GM23338 (cell line): ENCODE measurements around the gene ARFGAP2. TPM values are rescaled to one million over a fixed set of nuclear protein-coding genes. Genes with fewer than 3 reads are reported as not detected.
A peak's percentile ranks its signal among the peaks of the same experiment; 100 is the strongest.

ENCODE experiments used
- ATAC-seq: fragments of 200-7000 bp; cut with Tn5 transposase; 3 replicates; pipeline ENCODE4 v1.9.1; 2020
- DNase-seq: peaks from one replicate; pipeline ENCODE4 v3.0.0-alpha.2; 2015; ENCODE audit warnings: low spot score
- H2AFZ ChIP-seq: fragments of 200-600 bp; sonication (generic); 2 replicates; pipeline ENCODE4 v1.8.0; 2016; ENCODE audit warnings: antibody characterized with exemption, mild to moderate bottlenecking, moderate library complexity
- H3F3A ChIP-seq: fragments of 200-600 bp; sonication (generic); replicated peaks from 2 replicates; pipeline ENCODE4 v1.8.0; 2017; ENCODE audit warnings: antibody characterized with exemption, mixed run types, low read depth
- H3K27ac ChIP-seq: fragments of 200-600 bp; sonication (generic); 2 replicates; pipeline ENCODE4 v1.6.1; 2016; ENCODE audit warnings: low read depth
- H3K27me3 ChIP-seq: fragments of 200-600 bp; sonication (generic); 2 replicates; pipeline ENCODE4 v1.8.0; 2016; ENCODE audit warnings: mild to moderate bottlenecking, mixed run types, moderate library complexity; ENCODE audit not compliant: insufficient read depth
- H3K36me3 ChIP-seq: fragments of 200-600 bp; sonication (generic); 2 replicates; pipeline ENCODE4 v1.8.0; 2016; ENCODE audit warnings: mild to moderate bottlenecking; ENCODE audit not compliant: insufficient read depth
- H3K4me1 ChIP-seq: fragments of 200-600 bp; sonication (generic); 2 replicates; pipeline ENCODE4 v1.8.0; 2016; ENCODE audit warnings: mild to moderate bottlenecking, moderate library complexity; ENCODE audit not compliant: insufficient read depth
- H3K4me2 ChIP-seq: fragments of 200-600 bp; sonication (generic); 2 replicates; pipeline ENCODE4 v1.7.1; 2017; ENCODE audit warnings: mixed run types
- H3K4me3 ChIP-seq: fragments of 200-600 bp; sonication (generic); 2 replicates; pipeline ENCODE4 v1.6.1; 2016; ENCODE audit warnings: mixed run types
- H3K79me2 ChIP-seq: fragments of 200-600 bp; sonication (generic); replicated peaks from 2 replicates; pipeline ENCODE4 v1.8.0; 2017; ENCODE audit warnings: mild to moderate bottlenecking; ENCODE audit not compliant: insufficient read depth
- H3K9me2 ChIP-seq: fragments of 200-600 bp; sonication (generic); 2 replicates; pipeline ENCODE4 v1.8.0; 2017; ENCODE audit not compliant: insufficient read depth
- H4K20me1 ChIP-seq: fragments of 200-600 bp; sonication (generic); replicated peaks from 2 replicates; pipeline ENCODE4 v1.8.0; 2017; ENCODE audit warnings: mild to moderate bottlenecking; ENCODE audit not compliant: insufficient read depth
- H3K27ac Mint-ChIP-seq: 2 replicates; pipeline ENCODE4 v1.8.0; 2020; ENCODE audit warnings: inconsistent platforms, mild to moderate bottlenecking, moderate library complexity, mixed read lengths
- H3K27me3 Mint-ChIP-seq: 3 replicates; pipeline ENCODE4 v1.8.0; 2022; ENCODE audit warnings: low read depth, mild to moderate bottlenecking, moderate library complexity, mixed read lengths, inconsistent platforms; ENCODE audit not compliant: insufficient read depth, poor library complexity
- H3K36me3 Mint-ChIP-seq: 3 replicates; pipeline ENCODE4 v1.8.0; 2021; ENCODE audit warnings: low read depth, mild to moderate bottlenecking, inconsistent platforms, moderate library complexity, mixed read lengths
- H3K4me1 Mint-ChIP-seq: 3 replicates; pipeline ENCODE4 v1.8.0; 2020; ENCODE audit warnings: mild to moderate bottlenecking, inconsistent platforms, mixed read lengths
- H3K4me3 Mint-ChIP-seq: 3 replicates; pipeline ENCODE4 v1.8.0; 2021; ENCODE audit warnings: moderate library complexity, mild to moderate bottlenecking, inconsistent platforms, mixed read lengths
- H3K9me3 Mint-ChIP-seq: 3 replicates; pipeline ENCODE4 v1.8.0; 2020; ENCODE audit warnings: moderate library complexity, mild to moderate bottlenecking, inconsistent platforms, mixed read lengths
- CREB1 ChIP-seq: fragments of 250-450 bp; sonication (Bioruptor Pico); IDR thresholded peaks from 2 replicates; pipeline ENCODE4 v1.5.0; 2020; ENCODE audit warnings: low read depth, mild to moderate bottlenecking, moderate library complexity
- ETS1 ChIP-seq: IDR thresholded peaks from 2 replicates; pipeline ENCODE4 v1.6.1; 2016; ENCODE audit warnings: antibody characterized with exemption
- POLR2AphosphoS5 ChIP-seq: IDR thresholded peaks from 2 replicates; pipeline ENCODE4 v1.6.1; 2016; ENCODE audit warnings: antibody characterized with exemption, low read depth
- ZNF462 ChIP-seq: fragments of 250-450 bp; sonication (Bioruptor Pico); IDR thresholded peaks from 2 replicates; pipeline ENCODE4 v1.5.0; 2020; ENCODE audit warnings: mild to moderate bottlenecking, moderate library complexity
- long read RNA-seq: library from polyadenylated mRNA; unstranded; transcript quantifications from one replicate; pipeline ENCODE4 v2.0.0, GENCODE V29; 2020; ENCODE audit not compliant: unreplicated experiment
- polyA plus RNA-seq: library from polyadenylated mRNA; unstranded; fragments of >200 nt; fragmentation: Nextera tagmentation; extraction: Ambion mirVana; gene quantifications from 2 replicates; pipeline ENCODE4 v1.2.1, GENCODE V29; 2016
- total RNA-seq: library from RNA; depleted of rRNA; stranded (reverse); fragments of >200 nt; shearing (Covaris generic); gene quantifications from 2 replicates; pipeline ENCODE4 v1.2.3, GENCODE V29; 2014; rRNA removed

Gene ARFGAP2
- 111 and 122 TPM in 2 replicates for total RNA-seq
- 24.2 and 25.6 TPM in 2 replicates for polyA plus RNA-seq
- long read RNA-seq, transcript ARFGAP2-205 (16 exons, 2,976 nt), result major isoform, 28 of 46 reads
- long read RNA-seq, partial matches to known transcripts, result 3 of 46 reads
- long read RNA-seq, other reads (novel, unspliced or antisense), result 13 of 46 reads

GRCh38 chr11:47176328-47177228 lies at the start of gene ARFGAP2:
Gene ARFGAP2 (minus strand): TSS chr11:47176879. CDS start chr11:47176853, 26 bp downstream.
- peaks cover 18% of the 10 kb centered on the region for H3F3A ChIP-seq
- TF ChIP-seq ZNF462 (CRISPR knock-in tag) (no peak), POLR2AphosphoS5 (peak; percentile 72), CREB1 (CRISPR knock-in tag) (peak; percentile 72), ETS1 (peak; percentile 27; the same call in 1 of the 2 replicates)
- DNase-seq, result peak; percentile 97
- H3K4me3 ChIP-seq, result peak within 1 kb of the TSS; percentile 100
- peaks cover 5% of the 10 kb centered on the region; the same call in 1 of the 2 replicates for H3K36me3 ChIP-seq
- H3K36me3 Mint-ChIP-seq, result peaks cover 35% of the 10 kb centered on the region
- peaks cover 7% of the 10 kb centered on the region; the same call in 1 of the 2 replicates for H4K20me1 ChIP-seq
- peak; percentile 93 for ATAC-seq
- no peaks in the 10 kb centered on the region for H3K9me2 ChIP-seq
- H3K27ac Mint-ChIP-seq, result peak within 1 kb of the TSS; percentile 99
- no peaks in the 10 kb centered on the region for H3K9me3 Mint-ChIP-seq
- H3K79me2 ChIP-seq, result peaks cover 43% of the 10 kb centered on the region
- peak within 1 kb of the TSS; percentile 93 for H2AFZ ChIP-seq
- peak within 1 kb of the TSS; percentile 95 for H3K4me3 Mint-ChIP-seq
- no peaks in the 10 kb centered on the region for H3K27me3 ChIP-seq
- H3K4me1 ChIP-seq, result peaks cover 5% of the 10 kb centered on the region; the same call in 1 of the 2 replicates
- H3K27ac ChIP-seq, result peak within 1 kb of the TSS; percentile 97
- H3K4me2 ChIP-seq, result peak within 1 kb of the TSS; percentile 100
- H3K4me1 Mint-ChIP-seq, result peaks cover 19% of the 10 kb centered on the region
- H3K27me3 Mint-ChIP-seq, result peaks cover 22% of the 10 kb centered on the region
